ENCODE measurements around the gene POR. TPM values are rescaled to one million over a fixed set of nuclear protein-coding genes. Genes with fewer than 3 reads are reported as not detected.

POR gene
- total and polyA plus RNA-seq, 2 of the 13 experiments (the other 11 are each of a cell fraction or from before 2014, with no cell fraction given), result 145 to 266 TPM

GRCh38 chr7:75945297-75946168 lies 30.6 kb downstream of the POR start (continued):
- TF ChIP-seq, protein P1, sequence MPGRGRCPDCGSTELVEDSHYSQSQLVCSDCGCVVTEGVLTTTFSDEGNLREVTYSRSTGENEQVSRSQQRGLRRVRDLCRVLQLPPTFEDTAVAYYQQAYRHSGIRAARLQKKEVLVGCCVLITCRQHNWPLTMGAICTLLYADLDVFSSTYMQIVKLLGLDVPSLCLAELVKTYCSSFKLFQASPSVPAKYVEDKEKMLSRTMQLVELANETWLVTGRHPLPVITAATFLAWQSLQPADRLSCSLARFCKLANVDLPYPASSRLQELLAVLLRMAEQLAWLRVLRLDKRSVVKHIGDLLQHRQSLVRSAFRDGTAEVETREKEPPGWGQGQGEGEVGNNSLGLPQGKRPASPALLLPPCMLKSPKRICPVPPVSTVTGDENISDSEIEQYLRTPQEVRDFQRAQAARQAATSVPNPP (CRISPR knock-in tag; IDR thresholded peaks at IDR 0.05), result no peak
- no peak for TF ChIP-seq SNAI1 (CRISPR knock-in tag; IDR thresholded peaks at IDR 0.05; ENCODE audit: borderline replicate concordance)
- TF ChIP-seq, protein P2, sequence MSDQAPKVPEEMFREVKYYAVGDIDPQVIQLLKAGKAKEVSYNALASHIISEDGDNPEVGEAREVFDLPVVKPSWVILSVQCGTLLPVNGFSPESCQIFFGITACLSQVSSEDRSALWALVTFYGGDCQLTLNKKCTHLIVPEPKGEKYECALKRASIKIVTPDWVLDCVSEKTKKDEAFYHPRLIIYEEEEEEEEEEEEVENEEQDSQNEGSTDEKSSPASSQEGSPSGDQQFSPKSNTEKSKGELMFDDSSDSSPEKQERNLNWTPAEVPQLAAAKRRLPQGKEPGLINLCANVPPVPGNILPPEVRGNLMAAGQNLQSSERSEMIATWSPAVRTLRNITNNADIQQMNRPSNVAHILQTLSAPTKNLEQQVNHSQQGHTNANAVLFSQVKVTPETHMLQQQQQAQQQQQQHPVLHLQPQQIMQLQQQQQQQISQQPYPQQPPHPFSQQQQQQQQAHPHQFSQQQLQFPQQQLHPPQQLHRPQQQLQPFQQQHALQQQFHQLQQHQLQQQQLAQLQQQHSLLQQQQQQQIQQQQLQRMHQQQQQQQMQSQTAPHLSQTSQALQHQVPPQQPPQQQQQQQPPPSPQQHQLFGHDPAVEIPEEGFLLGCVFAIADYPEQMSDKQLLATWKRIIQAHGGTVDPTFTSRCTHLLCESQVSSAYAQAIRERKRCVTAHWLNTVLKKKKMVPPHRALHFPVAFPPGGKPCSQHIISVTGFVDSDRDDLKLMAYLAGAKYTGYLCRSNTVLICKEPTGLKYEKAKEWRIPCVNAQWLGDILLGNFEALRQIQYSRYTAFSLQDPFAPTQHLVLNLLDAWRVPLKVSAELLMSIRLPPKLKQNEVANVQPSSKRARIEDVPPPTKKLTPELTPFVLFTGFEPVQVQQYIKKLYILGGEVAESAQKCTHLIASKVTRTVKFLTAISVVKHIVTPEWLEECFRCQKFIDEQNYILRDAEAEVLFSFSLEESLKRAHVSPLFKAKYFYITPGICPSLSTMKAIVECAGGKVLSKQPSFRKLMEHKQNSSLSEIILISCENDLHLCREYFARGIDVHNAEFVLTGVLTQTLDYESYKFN (CRISPR knock-in tag; conservative IDR thresholded peaks at IDR 0.05), result peak; percentile 56; the same call in 1 of the 2 replicates
- no peak for TF ChIP-seq KLF6 (CRISPR knock-in tag; IDR thresholded peaks at IDR 0.05)
- no peak for TF ChIP-seq SRSF4 (IDR thresholded peaks at IDR 0.05; ENCODE audit: low read depth, low read length, poor library complexity, severe bottlenecking)
- no peak for TF ChIP-seq ASH2L (IDR thresholded peaks at IDR 0.05; ENCODE audit: insufficient read length, low read depth, low read length)
- no peak for TF ChIP-seq NFKB2 (CRISPR knock-in tag; IDR thresholded peaks at IDR 0.05; ENCODE audit: borderline replicate concordance)
- no peak for TF ChIP-seq ZNF121 (CRISPR knock-in tag; IDR thresholded peaks at IDR 0.05)
- no peak for TF ChIP-seq ARID2 (CRISPR knock-in tag; IDR thresholded peaks at IDR 0.05; ENCODE audit: borderline replicate concordance)
- TF ChIP-seq ZNF616 (CRISPR knock-in tag; IDR thresholded peaks at IDR 0.05; ENCODE audit: low read depth), result no peak
- no peak for TF ChIP-seq HDAC6 (IDR thresholded peaks at IDR 0.05; ENCODE audit: low read depth, low read length)
- TF ChIP-seq ZSCAN25 (CRISPR knock-in tag; IDR thresholded peaks at IDR 0.05), result no peak
- no peak for TF ChIP-seq FOXK2 (IDR thresholded peaks at IDR 0.05)
- TF ChIP-seq KMT2B (CRISPR knock-in tag; IDR thresholded peaks at IDR 0.05), result 0 out of 2 replicates have a peak, but pooled peaks have one; percentile 18
- TF ChIP-seq POLR2A (IDR thresholded peaks at IDR 0.05; ENCODE audit: insufficient read depth in 1 of 2, low read depth in 2 of 2, low read length in 2 of 2), result no peak
- TF ChIP-seq, protein P3, sequence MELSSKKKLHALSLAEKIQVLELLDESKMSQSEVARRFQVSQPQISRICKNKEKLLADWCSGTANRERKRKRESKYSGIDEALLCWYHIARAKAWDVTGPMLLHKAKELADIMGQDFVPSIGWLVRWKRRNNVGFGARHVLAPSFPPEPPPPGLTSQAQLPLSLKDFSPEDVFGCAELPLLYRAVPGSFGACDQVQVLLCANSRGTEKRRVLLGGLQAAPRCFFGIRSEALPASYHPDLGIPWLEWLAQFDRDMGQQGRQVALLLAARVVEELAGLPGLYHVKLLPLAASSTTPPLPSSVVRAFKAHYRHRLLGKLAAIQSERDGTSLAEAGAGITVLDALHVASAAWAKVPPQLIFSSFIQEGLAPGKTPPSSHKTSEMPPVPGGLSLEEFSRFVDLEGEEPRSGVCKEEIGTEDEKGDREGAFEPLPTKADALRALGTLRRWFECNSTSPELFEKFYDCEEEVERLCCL (CRISPR knock-in tag; IDR thresholded peaks at IDR 0.05; ENCODE audit: borderline replicate concordance), result no peak
- TF ChIP-seq FOXM1 (CRISPR knock-in tag; IDR thresholded peaks at IDR 0.05), result no peak
- no peak for TF ChIP-seq ZNF816 (CRISPR knock-in tag; IDR thresholded peaks at IDR 0.05; ENCODE audit: borderline replicate concordance)
